ENCODE results near the gene C5orf22.
A peak's percentile ranks its signal among the peaks of the same experiment; 100 is the strongest.
"Not testable (repeated sequence)": the region's sequence is repeated elsewhere in the genome, so short reads cannot be mapped to it uniquely, and the experiment has no call there.

C5orf22 gene

GRCh38 chr5:31556461-31556860, 24.4 kb downstream of the C5orf22 start:
- DNase-seq: no peak

- no peak for DNase-seq
Measured at GRCh38 chr5:31559942-31560341, 27.8 kb downstream of the C5orf22 start.

- DNase-seq: no peak
Measured at GRCh38 chr5:31561946-31562345, 29.8 kb downstream of the C5orf22 start.

- DNase-seq: no peak
Measured at GRCh38 chr5:31563216-31563615, 31.1 kb downstream of the C5orf22 start.

- DNase-seq: not testable (repeated sequence)
Measured at GRCh38 chr5:31566362-31566761, 34.3 kb downstream of the C5orf22 start.

GRCh38 chr5:31568302-31568835, 36.3 kb downstream of the C5orf22 start:
- DNase-seq: no peak

- no peak for DNase-seq
Measured at GRCh38 chr5:31569068-31569467, 37.0 kb downstream of the C5orf22 start.

GRCh38 chr5:31573494-31574142, 41.5 kb downstream of the C5orf22 start:
- no peak for DNase-seq

GRCh38 chr5:31574772-31575171, 42.7 kb downstream of the C5orf22 start:
- DNase-seq: no peak

- DNase-seq: no peak
Measured at GRCh38 chr5:31577438-31577837, 45.3 kb downstream of the C5orf22 start.

GRCh38 chr5:31579558-31579957, 47.5 kb downstream of the C5orf22 start:
- no peak for DNase-seq

- peak; percentile 28 for DNase-seq
Measured at GRCh38 chr5:31581498-31582099, 49.5 kb downstream of the C5orf22 start.

- no peak for DNase-seq
Measured at GRCh38 chr5:31583129-31583528, 51.0 kb downstream of the C5orf22 start.

GRCh38 chr5:31585166-31585894, 53.2 kb downstream of the C5orf22 start:
- DNase-seq: no peak

- DNase-seq: no peak
Measured at GRCh38 chr5:31585895-31586270, 53.8 kb downstream of the C5orf22 start.

- DNase-seq: no peak
Measured at GRCh38 chr5:31587546-31587945, 55.4 kb downstream of the C5orf22 start.

GRCh38 chr5:31593665-31594064, 61.6 kb downstream of the C5orf22 start:
- no peak for DNase-seq

GRCh38 chr5:31596354-31596753, 64.3 kb downstream of the C5orf22 start:
- DNase-seq: no peak

- DNase-seq: no peak
Measured at GRCh38 chr5:31598640-31599611, 66.8 kb downstream of the C5orf22 start.

- DNase-seq: not testable (repeated sequence)
Measured at GRCh38 chr5:31602305-31602704, 70.2 kb downstream of the C5orf22 start.

GRCh38 chr5:31604240-31604639, 72.1 kb downstream of the C5orf22 start:
- DNase-seq: no peak

- DNase-seq: no peak
Measured at GRCh38 chr5:31604644-31605043, 72.5 kb downstream of the C5orf22 start.
